GM12892 (cell line): ENCODE results near the gene ARSK.

ENCODE experiments used
- POLR2AphosphoS5 ChIP-seq: IDR thresholded peaks from 2 replicates; pipeline ENCODE4 v1.6.1; 2011; ENCODE audit warnings: low read depth, low read length, control low read depth
- TAF1 ChIP-seq: IDR thresholded peaks from 2 replicates; pipeline ENCODE4 v1.6.1; 2011; ENCODE audit warnings: low read depth, mild to moderate bottlenecking, control low read depth, low read length, borderline replicate concordance

- TF ChIP-seq TAF1 = no peak
- no peak for TF ChIP-seq POLR2AphosphoS5
Observed at GRCh38 chr5:95631255-95631958, 76.5 kb downstream of the ARSK start.
